Prostate gland (tissue), 2 donors: Measurements from ENCODE around the gene UBAC2.

ENCODE experiments used
- POLR2A ChIP-seq: fragments of 450-650 bp; IDR thresholded peaks from one replicate; pipeline ENCODE4 v1.6.1; 2016; ENCODE audit warnings: antibody characterized with exemption, mild to moderate bottlenecking
- POLR2AphosphoS5 ChIP-seq: sonication (generic); formaldehyde crosslinking; IDR thresholded peaks from one replicate; pipeline ENCODE4 v1.6.1; 2017; ENCODE audit warnings: antibody characterized with exemption
- TF ChIP-seq, protein P1 (sequence below), 4 experiments: fragments of 200-600 bp in 2 of 4; fragments of 450-650 bp in 2 of 4; sonication (generic) in 2 of 4; IDR thresholded peaks; 1 replicate in 3 of 4; 2 replicates in 1 of 4; pipeline ENCODE4 v1.5.1; 2016 to 2019; ENCODE audit warnings: antibody characterized with exemption in 4 of 4, mild to moderate bottlenecking in 2 of 4, moderate library complexity in 2 of 4

DNA sequence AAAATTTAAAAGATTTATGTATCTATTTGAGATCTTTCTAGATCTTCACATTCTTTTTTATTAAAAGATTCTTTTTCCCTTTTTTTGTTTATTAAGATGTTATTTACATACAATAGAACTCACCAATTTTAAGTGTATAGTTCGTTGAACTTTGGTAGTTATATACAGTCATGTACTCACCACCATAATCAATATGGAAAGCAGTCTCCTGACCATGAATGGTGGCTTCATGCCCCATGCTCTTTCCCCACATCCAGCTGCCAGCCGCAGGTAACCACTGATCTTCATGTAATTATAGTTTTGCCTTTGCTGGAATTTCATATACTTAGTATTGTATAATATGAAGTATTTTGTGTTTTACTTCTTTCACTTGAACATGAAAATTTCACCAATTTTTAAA lies 127.1 kb downstream of the UBAC2 start:
- TF ChIP-seq, protein P1, sequence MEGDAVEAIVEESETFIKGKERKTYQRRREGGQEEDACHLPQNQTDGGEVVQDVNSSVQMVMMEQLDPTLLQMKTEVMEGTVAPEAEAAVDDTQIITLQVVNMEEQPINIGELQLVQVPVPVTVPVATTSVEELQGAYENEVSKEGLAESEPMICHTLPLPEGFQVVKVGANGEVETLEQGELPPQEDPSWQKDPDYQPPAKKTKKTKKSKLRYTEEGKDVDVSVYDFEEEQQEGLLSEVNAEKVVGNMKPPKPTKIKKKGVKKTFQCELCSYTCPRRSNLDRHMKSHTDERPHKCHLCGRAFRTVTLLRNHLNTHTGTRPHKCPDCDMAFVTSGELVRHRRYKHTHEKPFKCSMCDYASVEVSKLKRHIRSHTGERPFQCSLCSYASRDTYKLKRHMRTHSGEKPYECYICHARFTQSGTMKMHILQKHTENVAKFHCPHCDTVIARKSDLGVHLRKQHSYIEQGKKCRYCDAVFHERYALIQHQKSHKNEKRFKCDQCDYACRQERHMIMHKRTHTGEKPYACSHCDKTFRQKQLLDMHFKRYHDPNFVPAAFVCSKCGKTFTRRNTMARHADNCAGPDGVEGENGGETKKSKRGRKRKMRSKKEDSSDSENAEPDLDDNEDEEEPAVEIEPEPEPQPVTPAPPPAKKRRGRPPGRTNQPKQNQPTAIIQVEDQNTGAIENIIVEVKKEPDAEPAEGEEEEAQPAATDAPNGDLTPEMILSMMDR (IDR thresholded peaks at IDR 0.05), result no peak
- TF ChIP-seq POLR2A, result no peak
- TF ChIP-seq POLR2AphosphoS5, result no peak
